ENCODE results near the gene B3GNT2. TPM values are rescaled to one million over a fixed set of nuclear protein-coding genes. Genes with fewer than 3 reads are reported as not detected.

B3GNT2 gene
- total RNA-seq, 1 experiment from 2014 or later = 32.2 TPM

GRCh38 chr2:62231541-62231940 is 35.6 kb downstream of the B3GNT2 start:
- POLR2A ChIA-PET = interaction anchor here (0.5 kb wide), 1 partner anchor 126 kb away, joined by 3 read pairs; no protein-coding TSS in a partner anchor
- CTCF ChIA-PET = interaction anchor here (0.7 kb wide), 1 partner anchor 66 kb away, joined by 3 read pairs; no protein-coding TSS in a partner anchor
- no peak for TF ChIP-seq EMX1 (CRISPR knock-in tag; IDR thresholded peaks at IDR 0.05)
- TF ChIP-seq ZNF671 (CRISPR knock-in tag; IDR thresholded peaks at IDR 0.05) = no peak
- no peak for TF ChIP-seq ELF4 (CRISPR knock-in tag; IDR thresholded peaks at IDR 0.05; ENCODE audit: low read depth)
- TF ChIP-seq HMGA2 (CRISPR knock-in tag; IDR thresholded peaks at IDR 0.05) = no peak
- TF ChIP-seq ZNF138 (CRISPR knock-in tag; conservative IDR thresholded peaks at IDR 0.05) = no peak
- no peak for TF ChIP-seq ZBTB21 (CRISPR knock-in tag; IDR thresholded peaks at IDR 0.05; ENCODE audit: borderline replicate concordance)
- TF ChIP-seq PRRX2 (CRISPR knock-in tag; IDR thresholded peaks at IDR 0.05) = no peak
- TF ChIP-seq ERG (CRISPR knock-in tag; IDR thresholded peaks at IDR 0.05) = no peak
- Mint-ChIP-seq H3K4me1 (peaks cover 10% of the 10 kb centered on the region), H3K36me3 (peaks cover 1% of the 10 kb centered on the region; the same call in 1 of the 2 replicates), H3K4me3 (no peak overlapping the region), H3K9me3 (no peaks in the 10 kb centered on the region), H3K27me3 (ENCODE audit: low read depth) (no peaks in the 10 kb centered on the region), H3K27ac (no peak overlapping the region)
- ATAC-seq = 0 out of 2 replicates have a peak, but pooled peaks have one; percentile 13
- no peak for DNase-seq (ENCODE audit: low spot score)

GRCh38 chr2:62234755-62235655 is 39.1 kb downstream of the B3GNT2 start:
- Mint-ChIP-seq H3K27ac (no peak overlapping the region), H3K36me3 (no peaks in the 10 kb centered on the region), H3K4me1 (peaks cover 4% of the 10 kb centered on the region; the same call in 1 of the 2 replicates), H3K4me3 (no peak overlapping the region), H3K27me3 (ENCODE audit: low read depth) (no peaks in the 10 kb centered on the region), H3K9me3 (no peaks in the 10 kb centered on the region)
- DNase-seq (ENCODE audit: low spot score) (no peak), ATAC-seq (peak; percentile 76)
- CTCF ChIA-PET = interaction anchor here (0.5 to 2.6 kb wide), 3 partner anchors 63 to 242 kb away, joined by 3 to 15 read pairs (median 4); no protein-coding TSS in a partner anchor
- POLR2A ChIA-PET = no interaction called here
- TF ChIP-seq ZBTB43 (CRISPR knock-in tag; IDR thresholded peaks at IDR 0.05) (no peak), ZNF219 (CRISPR knock-in tag; IDR thresholded peaks at IDR 0.05; ENCODE audit: borderline replicate concordance) (no peak), ATF6 (CRISPR knock-in tag; IDR thresholded peaks at IDR 0.05) (no peak), SP1 (CRISPR knock-in tag; conservative IDR thresholded peaks at IDR 0.05) (no peak), E2F4 (CRISPR knock-in tag; IDR thresholded peaks at IDR 0.05; ENCODE audit: borderline replicate concordance, low read depth) (no peak), SMAD4 (CRISPR knock-in tag; IDR thresholded peaks at IDR 0.05) (no peak), CDX4 (CRISPR knock-in tag; IDR thresholded peaks at IDR 0.05; ENCODE audit: borderline replicate concordance) (no peak), IRF2 (CRISPR knock-in tag; IDR thresholded peaks at IDR 0.05; ENCODE audit: borderline replicate concordance, low read depth) (no peak)

Data from WTC11 (cell line).